PC-9 (cell line): ENCODE measurements around the gene CAMTA1. TPM values are rescaled to one million over a fixed set of nuclear protein-coding genes. Genes with fewer than 3 reads are reported as not detected.

Experiments used
- BruUV-seq: library from RNA; stranded (reverse); fragments of 400-500 nt; replicated peaks from 2 replicates; lab custom pipeline; 2021; lab: Mats Ljungman, UMichigan
- CTCF ChIA-PET: fragments of 300-600 bp; sonication (Branson Sonifier 250); formaldehyde crosslinking; loops from one replicate; lab custom pipeline; 2022; ENCODE audit warnings: antibody characterized with exemption; lab: Charles Lee
- POLR2A ChIA-PET: fragments of 300-600 bp; sonication (Branson Sonifier 250); formaldehyde crosslinking; loops from one replicate; lab custom pipeline; 2022; ENCODE audit warnings: antibody characterized with exemption; ENCODE audit not compliant: unreplicated experiment; lab: Charles Lee
- DNase-seq, 2 experiments: peaks; one replicate each; pipeline versions ENCODE4 v3.0.0 to v3.0.0-alpha.2; 2015 to 2022; ENCODE audit warnings: mixed read lengths in 1 of 2
- H2AFZ ChIP-seq: fragments of 200-600 bp; sonication (generic); 2 replicates; pipeline ENCODE4 v1.8.1; 2017; ENCODE audit warnings: antibody characterized with exemption
- H3F3A ChIP-seq: fragments of 200-600 bp; sonication (generic); 2 replicates; pipeline ENCODE4 v1.8.1; 2017; ENCODE audit warnings: antibody characterized with exemption, mild to moderate bottlenecking, low read depth; ENCODE audit not compliant: insufficient read depth
- H3K27ac ChIP-seq: fragments of 200-600 bp; sonication (generic); 2 replicates; pipeline ENCODE4 v1.6.1; 2016; ENCODE audit warnings: mixed run types
- H3K27me3 ChIP-seq: fragments of 200-600 bp; sonication (generic); 2 replicates; pipeline ENCODE4 v1.6.1; 2016; ENCODE audit warnings: low read depth, mixed run types; ENCODE audit not compliant: insufficient read depth
- H3K36me3 ChIP-seq: fragments of 200-600 bp; sonication (generic); 2 replicates; pipeline ENCODE4 v1.6.1; 2016; ENCODE audit warnings: low read depth, mixed run types
- H3K4me1 ChIP-seq: fragments of 200-600 bp; sonication (generic); replicated peaks from 2 replicates; pipeline ENCODE4 v1.6.1; 2016; ENCODE audit warnings: mixed run types; ENCODE audit not compliant: insufficient read depth
- H3K4me2 ChIP-seq: fragments of 200-600 bp; sonication (generic); 2 replicates; pipeline ENCODE4 v1.6.1; 2017; ENCODE audit warnings: mixed run types
- H3K4me3 ChIP-seq: fragments of 200-600 bp; sonication (generic); 2 replicates; pipeline ENCODE4 v1.6.1; 2016; ENCODE audit warnings: mixed run types
- H3K79me2 ChIP-seq: fragments of 200-600 bp; sonication (generic); 2 replicates; pipeline ENCODE4 v1.6.1; 2017; ENCODE audit warnings: low read depth, mixed run types
- H3K9me2 ChIP-seq: fragments of 200-600 bp; sonication (generic); 2 replicates; pipeline ENCODE4 v1.8.1; 2017; ENCODE audit warnings: mild to moderate bottlenecking; ENCODE audit not compliant: insufficient read depth
- H3K9me3 ChIP-seq: fragments of 200-600 bp; sonication (generic); 2 replicates; pipeline ENCODE4 v1.8.1; 2016; ENCODE audit warnings: low read depth; ENCODE audit not compliant: insufficient read depth
- H4K20me1 ChIP-seq: fragments of 200-600 bp; sonication (generic); 2 replicates; pipeline ENCODE4 v1.8.1; 2017; ENCODE audit not compliant: insufficient read depth
- CTCF ChIP-seq: fragments of 200-600 bp; sonication (generic); conservative IDR thresholded peaks from 2 replicates; pipeline ENCODE4 v1.6.1; 2017; ENCODE audit warnings: mixed run types, antibody characterized with exemption, mild to moderate bottlenecking, moderate library complexity
- EZH2 ChIP-seq: fragments of 200-600 bp; sonication (generic); IDR thresholded peaks from 2 replicates; pipeline ENCODE4 v1.8.0; 2017; ENCODE audit warnings: antibody characterized with exemption, low read depth
- intact Hi-C: fragments of 100-400 bp; cut with micrococcal nuclease; formaldehyde crosslinking; loops from one replicate; pipeline ENCODE4 v1.10.0; 2022; ENCODE audit not compliant: unreplicated experiment
- total RNA-seq: library from RNA; stranded (reverse); gene quantifications from 2 replicates; pipeline ENCODE4 v1.2.3, GENCODE V29; 2021

CAMTA1 gene
- total RNA-seq, 1 experiment from 2014 or later: 72.3 TPM

GRCh38 chr1:6801199-6801598 is 15.9 kb downstream of the CAMTA1 start:
- POLR2A ChIA-PET: interaction anchor here (0.6 kb wide), 1 partner anchor 1932 kb away, joined by 15 read pairs; no protein-coding TSS in a partner anchor
- no TSS peak for BruUV-seq
- no peaks in the 10 kb centered on the region for H3K9me3 ChIP-seq
- peak overlapping the region; percentile 76 for H3K4me2 ChIP-seq
- H3K4me3 ChIP-seq: no peak overlapping the region
- peak overlapping the region; percentile 70 for H3K27ac ChIP-seq
- peaks cover 29% of the 10 kb centered on the region for H3K79me2 ChIP-seq
- no peaks in the 10 kb centered on the region for H3K9me2 ChIP-seq
- DNase-seq: no peak
- TF ChIP-seq EZH2 (no peak), CTCF (no peak)
- no peaks in the 10 kb centered on the region; the same call in 1 of the 2 replicates for H4K20me1 ChIP-seq
- peaks cover 15% of the 10 kb centered on the region for H3K4me1 ChIP-seq
- intact Hi-C loops: no loop called here
- H3F3A ChIP-seq: peaks cover 8% of the 10 kb centered on the region; the same call in 1 of the 2 replicates
- H3K36me3 ChIP-seq: no peaks in the 10 kb centered on the region
- CTCF ChIA-PET: interaction anchor here (0.6 kb wide), 1 partner anchor 382 kb away, joined by 7 read pairs; the partner anchor contains the start of gene HES2
- no peaks in the 10 kb centered on the region for H3K27me3 ChIP-seq
- H2AFZ ChIP-seq: no peak overlapping the region

- H3K9me2 ChIP-seq: no peaks in the 10 kb centered on the region
- H3K27me3 ChIP-seq: no peaks in the 10 kb centered on the region
- intact Hi-C loops: no loop called here
- ChIA-PET POLR2A (interaction anchor here (0.6 kb wide), 1 partner anchor 16 kb away, joined by 3 read pairs; no protein-coding TSS in a partner anchor), CTCF (no interaction called here)
- H3K9me3 ChIP-seq: no peaks in the 10 kb centered on the region
- no TSS peak for BruUV-seq
- H3K27ac ChIP-seq: no peak overlapping the region
- H3K36me3 ChIP-seq: no peaks in the 10 kb centered on the region
- TF ChIP-seq CTCF (no peak), EZH2 (no peak)
- H3K4me1 ChIP-seq: peaks cover 15% of the 10 kb centered on the region
- no peak overlapping the region for H2AFZ ChIP-seq
- no peak for DNase-seq
- H3K4me3 ChIP-seq: no peak overlapping the region
- peaks cover 8% of the 10 kb centered on the region; the same call in 1 of the 2 replicates for H3F3A ChIP-seq
- no peak overlapping the region for H3K4me2 ChIP-seq
- H3K79me2 ChIP-seq: peaks cover 29% of the 10 kb centered on the region
- no peaks in the 10 kb centered on the region; the same call in 1 of the 2 replicates for H4K20me1 ChIP-seq
Observed at GRCh38 chr1:6801966-6802365, 16.7 kb downstream of the CAMTA1 start.

GRCh38 chr1:6802454-6802853 is 17.2 kb downstream of the CAMTA1 start:
- DNase-seq: no peak
- intact Hi-C loops: no loop called here
- no peaks in the 10 kb centered on the region for H3K9me2 ChIP-seq
- no peaks in the 10 kb centered on the region for H3K36me3 ChIP-seq
- no TSS peak for BruUV-seq
- H3K27me3 ChIP-seq: no peaks in the 10 kb centered on the region
- no peak overlapping the region for H3K4me3 ChIP-seq
- H3K79me2 ChIP-seq: peaks cover 29% of the 10 kb centered on the region
- no peaks in the 10 kb centered on the region for H3K9me3 ChIP-seq
- H3K27ac ChIP-seq: no peak overlapping the region
- POLR2A ChIA-PET: no interaction called here
- H3F3A ChIP-seq: peaks cover 8% of the 10 kb centered on the region; the same call in 1 of the 2 replicates
- TF ChIP-seq CTCF (no peak), EZH2 (no peak)
- CTCF ChIA-PET: no interaction called here
- no peaks in the 10 kb centered on the region; the same call in 1 of the 2 replicates for H4K20me1 ChIP-seq
- H3K4me2 ChIP-seq: no peak overlapping the region
- H3K4me1 ChIP-seq: peaks cover 15% of the 10 kb centered on the region
- H2AFZ ChIP-seq: no peak overlapping the region
